GM13977 (cell line): ENCODE data around the gene NADK.

Experiments used
- DNase-seq: peaks from one replicate; pipeline ENCODE4 v3.0.0; 2012; ENCODE audit warnings: low spot score
- CTCF ChIP-seq: IDR thresholded peaks from 2 replicates; pipeline ENCODE4 v1.5.1; 2012; ENCODE audit warnings: mild to moderate bottlenecking, control low read depth; ENCODE audit not compliant: insufficient read depth; ENCODE audit errors: extremely low read depth, missing control alignments
- in situ Hi-C: fragments of 300-500 bp; cut with MboI; formaldehyde crosslinking; loops from one replicate; pipeline ENCODE4 v1.12.0; 2022; ENCODE audit warnings: low sequenced_read_pairs, low pct_unique_long_range_greater_than_20kb, mixed read lengths, inconsistent platforms; ENCODE audit not compliant: unreplicated experiment

Gene NADK

GRCh38 chr1:1788646-1789431, 10.6 kb upstream of the NADK start:
- peak; percentile 55 for TF ChIP-seq CTCF
- in situ Hi-C loops, result loop anchor here (10.0 kb wide), 1 partner anchor 116 kb away; no protein-coding TSS in a partner anchor
- DNase-seq, result no peak

GRCh38 chr1:1788136-1788535, 9.9 kb upstream of the NADK start:
- no peak for TF ChIP-seq CTCF
- in situ Hi-C loops, result loop anchor here (10.0 kb wide), 1 partner anchor 117 kb away; no protein-coding TSS in a partner anchor
- no peak for DNase-seq

- DNase-seq, result no peak
- in situ Hi-C loops, result loop anchor here (10.0 kb wide), 1 partner anchor 118 kb away; no protein-coding TSS in a partner anchor
These were observed 8.8 kb upstream of the NADK start for GRCh38 chr1:1786836-1787605.

GRCh38 chr1:1785666-1786065, 7.4 kb upstream of the NADK start:
- in situ Hi-C loops, result loop anchor here (10.0 kb wide), 1 partner anchor 119 kb away; no protein-coding TSS in a partner anchor
- TF ChIP-seq CTCF, result no peak

More at GRCh38 chr1:1786836-1787605, 8.8 kb upstream of the NADK start:
- no peak for TF ChIP-seq CTCF

GRCh38 chr1:1784933-1785332, 6.7 kb upstream of the NADK start:
- in situ Hi-C loops, result loop anchor here (10.0 kb wide), 1 partner anchor 120 kb away; no protein-coding TSS in a partner anchor
- TF ChIP-seq CTCF, result no peak
- no peak for DNase-seq

More at GRCh38 chr1:1785666-1786065, 7.4 kb upstream of the NADK start:
- no peak for DNase-seq

GRCh38 chr1:1783320-1783719, 5.0 kb upstream of the NADK start:
- DNase-seq, result no peak
- in situ Hi-C loops, result loop anchor here (10.0 kb wide), 1 partner anchor 121 kb away; no protein-coding TSS in a partner anchor
- TF ChIP-seq CTCF, result no peak
